Cardiac fibroblast (primary cell): Measurements from ENCODE around the gene TBC1D8.

Source experiments
- DNase-seq, 2 donors: peaks; one replicate each; pipeline versions ENCODE4 v3.0.0 to v3.0.0-alpha.2; 2010; ENCODE audit warnings: low read depth in 2 of 2
- H3K4me3 ChIP-seq, 2 donors: replicated peaks in 1 of 2; 1 replicate in 1 of 2; 2 replicates in 1 of 2; pipeline ENCODE4 v1.5.1; 2011; ENCODE audit warnings: low read depth in 2 of 2, low read length in 2 of 2, mild to moderate bottlenecking in 2 of 2, moderate library complexity in 1 of 2
- CTCF ChIP-seq: IDR thresholded peaks from one replicate; pipeline ENCODE4 v1.5.1; 2011; ENCODE audit warnings: low read depth, mild to moderate bottlenecking, low read length, inconsistent platforms

The TBC1D8 gene

GRCh38 chr2:101147971-101148370 is 3.2 kb downstream of the TBC1D8 start:
- no peak for TF ChIP-seq CTCF
- H3K4me3 ChIP-seq = no peak overlapping the region
- DNase-seq = no peak

GRCh38 chr2:101147062-101147461 is 4.1 kb downstream of the TBC1D8 start:
- DNase-seq = no peak
- TF ChIP-seq CTCF = no peak
- no peak overlapping the region for H3K4me3 ChIP-seq

GRCh38 chr2:101146535-101146934 is 4.6 kb downstream of the TBC1D8 start:
- no peak for TF ChIP-seq CTCF
- DNase-seq = no peak
- H3K4me3 ChIP-seq = no peak overlapping the region

GRCh38 chr2:101145406-101145805 is 5.8 kb downstream of the TBC1D8 start:
- TF ChIP-seq CTCF = no peak
- no peak overlapping the region for H3K4me3 ChIP-seq
- DNase-seq = peak; percentile 23 to 67

- no peak overlapping the region for H3K4me3 ChIP-seq
- no peak for DNase-seq
- TF ChIP-seq CTCF = no peak
Observed at GRCh38 chr2:101142163-101142562, 9.0 kb downstream of the TBC1D8 start.

GRCh38 chr2:101140978-101141655 is 10.1 kb downstream of the TBC1D8 start:
- no peak overlapping the region for H3K4me3 ChIP-seq
- DNase-seq = peak in 1 of 2 donors; percentile 59
- TF ChIP-seq CTCF = no peak

GRCh38 chr2:101140237-101140636 is 10.9 kb downstream of the TBC1D8 start:
- no peak for DNase-seq
- no peak for TF ChIP-seq CTCF
- no peak overlapping the region for H3K4me3 ChIP-seq
